Large intestine (tissue), 3 donors: ENCODE measurements around the gene IRGC. TPM values are rescaled to one million over a fixed set of nuclear protein-coding genes. Genes with fewer than 3 reads are reported as not detected.

Experiments used
- DNase-seq, 2 donors: peaks; one replicate each; pipeline versions ENCODE4 v3.0.0 to v3.0.0-alpha.2; 2013
- H3K27ac ChIP-seq: one replicate; pipeline ENCODE4 v1.5.1; 2013; ENCODE audit warnings: low read length
- H3K27me3 ChIP-seq: 2 replicates; pipeline ENCODE4 v1.6.1; 2013; ENCODE audit warnings: low read length; ENCODE audit not compliant: control insufficient read depth, insufficient read depth
- H3K36me3 ChIP-seq: 2 replicates; pipeline ENCODE4 v1.6.1; 2013; ENCODE audit warnings: low read length; ENCODE audit not compliant: control insufficient read depth, insufficient read depth
- H3K4me1 ChIP-seq: one replicate; pipeline ENCODE4 v1.6.1; 2013; ENCODE audit warnings: low read length; ENCODE audit not compliant: control insufficient read depth, insufficient read depth
- H3K4me3 ChIP-seq: one replicate; pipeline ENCODE4 v1.5.1; 2013; ENCODE audit warnings: low read length
- H3K9me3 ChIP-seq: one replicate; pipeline ENCODE4 v1.6.1; 2013; ENCODE audit warnings: mild to moderate bottlenecking, low read depth, low read length, moderate library complexity; ENCODE audit not compliant: control insufficient read depth
- WGBS: methylation state at CpG from one replicate; pipeline ENCODE4 v1.1.5; 2013; ENCODE audit warnings: low lambda C conversion rate; ENCODE audit not compliant: insufficient coverage; 5-methylcytosine and 5-hydroxymethylcytosine counted together
- polyA plus RNA-seq: library from polyadenylated mRNA; unstranded; fragments of 120-200 nt; gene quantifications from one replicate; pipeline ENCODE4 v1.2.1, GENCODE V29; 2013

IRGC gene
- polyA plus RNA-seq, 1 donor, result 0.03 TPM

DNA sequence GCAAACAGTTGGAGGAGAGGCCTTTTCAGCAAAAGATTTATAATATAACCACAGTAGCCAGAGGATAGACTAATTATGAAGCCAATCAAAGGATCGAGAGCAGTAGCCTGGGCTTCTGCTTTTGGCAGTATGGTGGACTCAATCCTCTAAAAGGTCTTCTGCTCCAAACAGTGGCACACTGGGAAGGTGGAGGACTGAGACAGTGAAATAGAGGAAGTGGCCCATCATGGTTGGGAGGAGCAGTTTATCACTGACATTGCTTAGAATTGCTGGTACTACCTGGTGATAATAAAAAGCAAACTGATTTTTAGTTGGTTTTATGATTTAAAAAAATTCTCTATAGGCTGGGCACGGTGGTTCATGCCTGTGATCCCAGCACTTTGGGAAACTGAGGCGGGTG is 25.0 kb upstream of the IRGC start:
- Histone ChIP-seq H3K4me1 (no peaks in the 10 kb centered on the region), H3K36me3 (no peaks in the 10 kb centered on the region), H3K27ac (no peak overlapping the region), H3K4me3 (no peak overlapping the region), H3K9me3 (peaks cover 4% of the 10 kb centered on the region), H3K27me3 (no peaks in the 10 kb centered on the region)
- DNase-seq, result no peak
- WGBS, result no CpG with 5 or more reads among the region's 3 CpGs

- WGBS, result no CpG with 5 or more reads among the region's 5 CpGs
- H3K4me3 ChIP-seq, result no peak overlapping the region
- no peak for DNase-seq
- no peaks in the 10 kb centered on the region for H3K4me1 ChIP-seq
- peaks cover 4% of the 10 kb centered on the region for H3K9me3 ChIP-seq
- H3K27ac ChIP-seq, result no peak overlapping the region
- H3K36me3 ChIP-seq, result no peaks in the 10 kb centered on the region
- H3K27me3 ChIP-seq, result no peaks in the 10 kb centered on the region
Measured at GRCh38 chr19:43691755-43692154, 24.1 kb upstream of the IRGC start.

DNA sequence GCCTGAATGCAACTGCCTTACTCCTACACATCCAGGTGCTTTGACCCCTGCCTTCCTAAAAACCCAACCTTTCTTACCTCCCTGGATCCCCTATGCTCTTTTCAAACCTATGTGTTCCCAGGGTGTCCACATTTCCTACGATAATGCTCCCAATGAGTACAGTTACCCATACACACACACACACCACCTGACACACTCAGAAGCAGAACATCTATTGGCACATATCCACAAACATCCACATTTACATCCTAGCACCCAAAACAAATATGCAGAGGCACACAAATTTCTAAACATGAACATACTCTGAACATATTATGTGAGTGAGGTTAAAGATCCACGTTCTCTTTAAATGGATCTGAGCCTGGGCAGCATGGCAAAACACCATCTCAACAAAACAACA is 23.5 kb upstream of the IRGC start:
- Histone ChIP-seq H3K27me3 (peaks cover 5% of the 10 kb centered on the region), H3K4me3 (no peak overlapping the region), H3K36me3 (no peaks in the 10 kb centered on the region), H3K9me3 (peaks cover 4% of the 10 kb centered on the region), H3K27ac (no peak overlapping the region), H3K4me1 (no peaks in the 10 kb centered on the region)
- no peak for DNase-seq
- 100% methylated on average over 1 of the region's 2 CpGs for WGBS

DNA sequence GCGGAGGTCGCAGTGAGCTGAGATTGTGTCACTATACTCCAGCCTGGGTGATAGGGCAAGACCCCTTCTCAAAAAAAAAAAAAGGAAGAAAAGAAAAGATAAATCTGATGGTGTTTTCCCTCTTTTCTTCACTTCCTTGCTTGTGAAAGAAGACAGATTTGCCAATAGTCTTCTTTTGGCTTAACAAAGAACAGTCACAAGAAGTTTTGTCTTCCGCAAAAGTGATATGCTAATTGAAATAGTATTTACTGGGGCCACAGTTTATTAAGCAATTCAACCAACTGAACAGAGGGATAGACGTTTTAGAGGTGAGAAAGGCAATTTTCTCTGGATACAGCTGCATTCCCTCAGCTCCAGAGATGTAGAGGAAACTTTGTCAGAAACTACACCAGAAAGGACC is 23.0 kb upstream of the IRGC start:
- H3K9me3 ChIP-seq, result peaks cover 4% of the 10 kb centered on the region
- no peaks in the 10 kb centered on the region for H3K4me1 ChIP-seq
- H3K36me3 ChIP-seq, result no peaks in the 10 kb centered on the region
- 100% methylated on average over 1 of the region's 4 CpGs for WGBS
- DNase-seq, result no peak
- H3K27ac ChIP-seq, result no peak overlapping the region
- H3K27me3 ChIP-seq, result peaks cover 9% of the 10 kb centered on the region
- no peak overlapping the region for H3K4me3 ChIP-seq

DNA sequence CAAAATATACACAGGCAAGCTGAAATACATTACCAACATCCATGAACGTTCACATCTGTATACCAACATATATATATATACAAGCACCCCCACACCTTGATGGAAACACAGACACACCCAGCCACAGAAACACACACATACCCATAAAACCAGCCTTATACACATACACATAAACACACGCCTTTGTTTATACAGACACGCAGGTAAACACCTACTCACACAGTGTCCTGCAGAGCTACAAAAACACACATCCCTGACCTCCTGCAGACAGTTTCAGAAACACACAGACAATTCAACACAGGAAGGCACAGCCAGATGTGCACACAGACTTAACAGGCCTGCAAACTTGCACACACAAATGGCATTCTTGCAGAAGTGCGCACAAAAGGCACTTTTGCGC is 21.3 kb upstream of the IRGC start:
- no peak overlapping the region for H3K27ac ChIP-seq
- no peaks in the 10 kb centered on the region for H3K4me1 ChIP-seq
- H3K36me3 ChIP-seq, result no peaks in the 10 kb centered on the region
- peaks cover 17% of the 10 kb centered on the region for H3K27me3 ChIP-seq
- H3K9me3 ChIP-seq, result peaks cover 4% of the 10 kb centered on the region
- no peak for DNase-seq
- no peak overlapping the region for H3K4me3 ChIP-seq
- WGBS, result no CpG with 5 or more reads among the region's 5 CpGs

DNA sequence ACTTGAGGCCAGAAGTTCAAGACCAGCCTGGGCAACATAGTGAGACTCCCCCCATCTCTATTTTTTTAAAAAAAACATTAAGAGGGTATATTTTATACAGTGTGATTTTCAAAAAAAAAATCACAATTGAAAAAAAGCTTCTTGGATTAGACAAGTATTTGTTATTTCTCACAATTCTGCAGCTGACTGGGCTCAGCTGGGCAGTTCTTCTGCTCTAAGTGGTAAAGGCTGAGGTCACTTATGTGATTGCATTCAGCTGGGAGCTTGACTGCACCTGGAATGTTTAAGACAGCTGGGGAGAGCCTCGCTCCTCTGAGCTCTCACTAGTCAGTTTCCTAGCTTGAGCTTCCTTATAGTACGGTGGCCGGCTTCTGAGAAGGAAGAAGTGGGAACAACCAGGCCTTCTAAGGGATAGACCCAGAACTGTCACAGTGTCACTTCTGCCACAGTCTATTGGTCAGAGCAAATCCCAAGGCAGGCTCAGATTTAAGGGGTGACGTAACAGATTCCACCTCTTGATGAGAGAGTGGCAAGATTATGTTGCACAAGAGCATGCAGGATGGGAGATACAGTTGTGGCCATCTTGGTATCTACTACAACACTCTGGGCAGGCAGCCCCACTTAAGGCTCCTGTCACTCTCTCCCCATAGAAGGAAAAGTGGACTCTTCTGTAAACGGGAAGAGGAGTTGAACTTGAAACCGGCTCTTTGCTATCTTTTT is 19.7 kb upstream of the IRGC start:
- WGBS, result no CpG with 5 or more reads among the region's 6 CpGs
- Histone ChIP-seq H3K27me3 (peaks cover 28% of the 10 kb centered on the region), H3K36me3 (no peaks in the 10 kb centered on the region), H3K9me3 (peaks cover 4% of the 10 kb centered on the region), H3K4me3 (no peak overlapping the region), H3K4me1 (no peaks in the 10 kb centered on the region), H3K27ac (no peak overlapping the region)
- DNase-seq, result no peak

- H3K36me3 ChIP-seq, result no peaks in the 10 kb centered on the region
- no peak for DNase-seq
- H3K9me3 ChIP-seq, result peaks cover 3% of the 10 kb centered on the region
- peaks cover 28% of the 10 kb centered on the region for H3K27me3 ChIP-seq
- no peaks in the 10 kb centered on the region for H3K4me1 ChIP-seq
- H3K27ac ChIP-seq, result no peak overlapping the region
- no CpG with 5 or more reads among the region's 5 CpGs for WGBS
- no peak overlapping the region for H3K4me3 ChIP-seq
Measured at GRCh38 chr19:43697295-43697694, 18.6 kb upstream of the IRGC start.

- Histone ChIP-seq H3K36me3 (no peaks in the 10 kb centered on the region), H3K4me3 (no peak overlapping the region), H3K27ac (no peak overlapping the region), H3K27me3 (peaks cover 28% of the 10 kb centered on the region), H3K9me3 (no peaks in the 10 kb centered on the region), H3K4me1 (no peaks in the 10 kb centered on the region)
- DNase-seq, result peak in 1 of 2 donors; percentile 53
- no CpG with 5 or more reads among the region's 46 CpGs for WGBS
Measured at GRCh38 chr19:43699506-43700394, 16.1 kb upstream of the IRGC start.

GRCh38 chr19:43700395-43701000 is 15.4 kb upstream of the IRGC start:
- Histone ChIP-seq H3K4me1 (no peaks in the 10 kb centered on the region), H3K9me3 (no peaks in the 10 kb centered on the region), H3K4me3 (no peak overlapping the region), H3K36me3 (no peaks in the 10 kb centered on the region), H3K27ac (no peak overlapping the region), H3K27me3 (peaks cover 28% of the 10 kb centered on the region)
- no CpG with 5 or more reads among the region's 13 CpGs for WGBS
- no peak for DNase-seq

DNA sequence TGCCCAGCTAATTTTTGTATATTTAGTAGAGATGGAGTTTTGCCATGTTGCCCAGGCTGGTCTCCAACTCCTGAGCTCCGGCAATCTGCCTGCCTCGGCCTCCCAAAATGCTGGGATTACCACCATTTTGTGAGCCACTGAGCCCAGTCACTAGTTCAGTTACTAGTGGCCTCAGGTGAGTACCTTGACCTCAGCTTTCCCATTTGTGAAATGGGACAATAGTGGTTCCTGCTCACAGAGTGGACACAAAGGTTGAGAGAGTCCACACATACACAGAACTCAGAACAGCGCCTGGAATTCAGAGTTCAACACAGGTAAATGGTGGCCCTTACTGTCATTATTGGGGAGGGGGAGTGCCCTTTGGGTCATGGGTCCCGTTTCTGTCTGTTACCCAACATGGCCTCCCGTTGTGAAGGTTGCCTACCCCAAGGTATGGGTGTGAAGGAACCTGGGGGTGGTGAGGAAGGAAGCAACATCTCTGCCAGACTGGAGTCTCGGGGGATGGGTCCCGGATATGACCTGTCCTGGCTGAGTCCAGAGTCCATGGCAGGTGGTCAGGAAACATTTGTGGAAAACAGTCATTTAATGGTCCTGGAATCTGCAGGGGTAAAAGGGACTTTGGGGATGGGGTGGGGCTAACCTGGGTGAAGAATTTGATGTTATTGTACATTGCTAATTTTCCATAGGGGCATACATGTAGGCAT is 11.7 kb upstream of the IRGC start:
- Histone ChIP-seq H3K9me3 (no peaks in the 10 kb centered on the region), H3K4me1 (no peaks in the 10 kb centered on the region), H3K36me3 (no peaks in the 10 kb centered on the region), H3K27ac (no peak overlapping the region), H3K4me3 (no peak overlapping the region), H3K27me3 (peaks cover 17% of the 10 kb centered on the region)
- DNase-seq, result no peak
- no CpG with 5 or more reads among the region's 7 CpGs for WGBS
